PC-3 (cell line): ENCODE results near the gene SCUBE1.

Experiments
- EZH2 ChIP-seq: fragments of 300-600 bp; sonication (generic); IDR thresholded peaks from one replicate; pipeline ENCODE4 v1.6.1; 2017; ENCODE audit warnings: antibody characterized with exemption, mild to moderate bottlenecking, low read length; ENCODE audit not compliant: unreplicated experiment
- EZH2phosphoT487 ChIP-seq: fragments of 300-600 bp; sonication (generic); IDR thresholded peaks from 2 replicates; pipeline ENCODE4 v1.6.1; 2018; ENCODE audit warnings: mild to moderate bottlenecking, antibody characterized with exemption, low read length, borderline replicate concordance
- TF ChIP-seq, protein P1 (sequence below): fragments of 300-600 bp; sonication (generic); conservative IDR thresholded peaks from 2 replicates; pipeline ENCODE4 v1.5.1; 2017; ENCODE audit warnings: antibody characterized with exemption, low read depth, mild to moderate bottlenecking, low read length

DNA sequence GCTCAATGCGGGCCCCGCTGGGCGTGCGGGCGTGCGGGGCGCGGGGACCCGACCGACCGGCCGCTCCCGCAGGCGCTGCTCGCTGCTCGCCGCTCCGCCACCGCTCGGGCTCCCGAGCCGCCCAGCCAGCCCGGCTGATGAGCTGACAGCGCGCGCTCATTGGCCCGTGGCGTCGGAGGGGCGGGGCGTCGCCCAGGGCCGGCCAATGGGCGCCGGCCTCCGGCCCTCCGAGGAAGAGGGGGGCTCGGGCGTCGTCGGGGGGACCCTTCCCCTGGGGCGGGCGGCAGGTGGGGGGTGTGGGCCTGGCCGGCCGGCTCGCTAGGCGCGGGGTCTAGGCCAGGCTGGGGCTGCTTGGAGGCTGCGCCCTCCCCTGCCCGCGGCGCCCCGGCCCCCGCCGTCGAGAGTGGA is at the start of gene SCUBE1:
- TF ChIP-seq EZH2 (no peak), EZH2phosphoT487 (no peak)
- TF ChIP-seq, protein P1, sequence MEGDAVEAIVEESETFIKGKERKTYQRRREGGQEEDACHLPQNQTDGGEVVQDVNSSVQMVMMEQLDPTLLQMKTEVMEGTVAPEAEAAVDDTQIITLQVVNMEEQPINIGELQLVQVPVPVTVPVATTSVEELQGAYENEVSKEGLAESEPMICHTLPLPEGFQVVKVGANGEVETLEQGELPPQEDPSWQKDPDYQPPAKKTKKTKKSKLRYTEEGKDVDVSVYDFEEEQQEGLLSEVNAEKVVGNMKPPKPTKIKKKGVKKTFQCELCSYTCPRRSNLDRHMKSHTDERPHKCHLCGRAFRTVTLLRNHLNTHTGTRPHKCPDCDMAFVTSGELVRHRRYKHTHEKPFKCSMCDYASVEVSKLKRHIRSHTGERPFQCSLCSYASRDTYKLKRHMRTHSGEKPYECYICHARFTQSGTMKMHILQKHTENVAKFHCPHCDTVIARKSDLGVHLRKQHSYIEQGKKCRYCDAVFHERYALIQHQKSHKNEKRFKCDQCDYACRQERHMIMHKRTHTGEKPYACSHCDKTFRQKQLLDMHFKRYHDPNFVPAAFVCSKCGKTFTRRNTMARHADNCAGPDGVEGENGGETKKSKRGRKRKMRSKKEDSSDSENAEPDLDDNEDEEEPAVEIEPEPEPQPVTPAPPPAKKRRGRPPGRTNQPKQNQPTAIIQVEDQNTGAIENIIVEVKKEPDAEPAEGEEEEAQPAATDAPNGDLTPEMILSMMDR = no peak
